ENCODE data around the gene PVALEF.

- TF ChIP-seq POLR2AphosphoS5 (IDR thresholded peaks at IDR 0.05; ENCODE audit: low read depth, low read length): no peak
- no peak for TF ChIP-seq POLR2A (IDR thresholded peaks at IDR 0.05; ENCODE audit: low read depth, low read length)
- no peak for TF ChIP-seq TAF1 (IDR thresholded peaks at IDR 0.05; ENCODE audit: low read depth, low read length)
- no peak for TF ChIP-seq PAX5 (IDR thresholded peaks at IDR 0.05; ENCODE audit: insufficient read depth, low read length, severe bottlenecking)
- no peak for TF ChIP-seq SPI1 (IDR thresholded peaks at IDR 0.05; ENCODE audit: low read depth, low read length)
Measured at GRCh38 chr17:81170727-81171494, 5.6 kb downstream of the PVALEF start.

Data from GM12891 (cell line).